ENCODE measurements around the gene CHADL.

- no peak for TF ChIP-seq ZNF407 (IDR thresholded peaks at IDR 0.05; ENCODE audit: low read depth)
- TF ChIP-seq POLR2A (conservative IDR thresholded peaks at IDR 0.05), result no peak
Measured at GRCh38 chr22:41273128-41273527, 32.4 kb upstream of the CHADL start.
